Mesothelial cell of epicardium (in vitro differentiated cells): ENCODE measurements around the gene SLC16A12. TPM values are rescaled to one million over a fixed set of nuclear protein-coding genes. Genes with fewer than 3 reads are reported as not detected.

Source experiments
- DNase-seq, 2 experiments: peaks; one replicate each; pipeline ENCODE4 v3.0.0; 2021; ENCODE audit warnings: low spot score in 2 of 2; ENCODE audit not compliant: unreplicated experiment in 2 of 2
- H3K27ac Mint-ChIP-seq: 2 replicates; pipeline ENCODE4 v1.8.0; 2021; ENCODE audit warnings: mixed read lengths
- H3K27me3 Mint-ChIP-seq: 2 replicates; pipeline ENCODE4 v1.8.0; 2021; ENCODE audit warnings: low read depth, mixed read lengths
- H3K36me3 Mint-ChIP-seq: 2 replicates; pipeline ENCODE4 v1.8.0; 2021; ENCODE audit warnings: mixed read lengths
- H3K4me1 Mint-ChIP-seq: 2 replicates; pipeline ENCODE4 v1.8.0; 2021; ENCODE audit warnings: mixed read lengths
- H3K4me3 Mint-ChIP-seq: 2 replicates; pipeline ENCODE4 v1.8.0; 2021; ENCODE audit warnings: mild to moderate bottlenecking, moderate library complexity, mixed read lengths
- H3K9me3 Mint-ChIP-seq: 2 replicates; pipeline ENCODE4 v1.8.0; 2021; ENCODE audit warnings: mixed read lengths
- CTCF ChIP-seq: fragments of 200-600 bp; sonication (generic); IDR thresholded peaks from one replicate; pipeline ENCODE4 v1.5.0; 2021; ENCODE audit warnings: antibody characterized with exemption; ENCODE audit not compliant: unreplicated experiment
- total RNA-seq: library from RNA; stranded (reverse); gene quantifications from 3 replicates; pipeline ENCODE4 v1.2.1, GENCODE V29; 2021

SLC16A12 gene
- total RNA-seq, 1 donor from 2014 or later: 3.0 TPM

DNA sequence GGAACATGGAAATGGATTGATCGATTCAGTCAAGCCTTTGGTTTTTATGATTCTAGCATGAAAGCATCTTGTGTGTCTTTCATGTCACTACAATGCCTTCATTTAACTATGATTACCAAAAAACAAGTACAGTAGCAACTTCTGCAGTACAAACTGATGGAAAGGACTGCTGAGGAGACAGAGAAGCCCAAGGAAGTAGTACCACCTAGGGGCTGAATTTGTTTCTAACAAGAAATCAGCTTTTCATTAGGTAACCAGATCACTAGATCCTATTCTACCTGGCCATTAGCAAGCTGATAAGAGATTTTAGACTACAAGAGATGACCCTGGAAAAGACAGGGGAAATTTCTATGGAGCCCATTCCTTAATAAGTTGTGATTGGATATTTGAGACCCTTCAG is 146.1 kb downstream of the SLC16A12 start:
- no peaks in the 10 kb centered on the region for H3K27me3 Mint-ChIP-seq
- no peak overlapping the region for H3K4me3 Mint-ChIP-seq
- no peak for DNase-seq
- no peaks in the 10 kb centered on the region for H3K9me3 Mint-ChIP-seq
- TF ChIP-seq CTCF: no peak
- H3K4me1 Mint-ChIP-seq: peaks cover 23% of the 10 kb centered on the region
- H3K27ac Mint-ChIP-seq: no peak overlapping the region
- no peaks in the 10 kb centered on the region for H3K36me3 Mint-ChIP-seq

- peaks cover 18% of the 10 kb centered on the region for H3K4me1 Mint-ChIP-seq
- H3K36me3 Mint-ChIP-seq: no peaks in the 10 kb centered on the region
- no peaks in the 10 kb centered on the region for H3K9me3 Mint-ChIP-seq
Measured at GRCh38 chr10:89388806-89389205, 146.6 kb downstream of the SLC16A12 start.

GRCh38 chr10:89384474-89385340 is 150.7 kb downstream of the SLC16A12 start:
- DNase-seq: no peak
- TF ChIP-seq CTCF: no peak
- H3K27ac Mint-ChIP-seq: no peak overlapping the region
- no peaks in the 10 kb centered on the region for H3K36me3 Mint-ChIP-seq
- H3K4me3 Mint-ChIP-seq: no peak overlapping the region
- H3K27me3 Mint-ChIP-seq: no peaks in the 10 kb centered on the region
- H3K9me3 Mint-ChIP-seq: no peaks in the 10 kb centered on the region
- H3K4me1 Mint-ChIP-seq: no peaks in the 10 kb centered on the region

More at GRCh38 chr10:89388806-89389205, 146.6 kb downstream of the SLC16A12 start:
- Mint-ChIP-seq H3K27ac (no peak overlapping the region), H3K27me3 (no peaks in the 10 kb centered on the region), H3K4me3 (no peak overlapping the region)
- DNase-seq: no peak
- no peak for TF ChIP-seq CTCF

DNA sequence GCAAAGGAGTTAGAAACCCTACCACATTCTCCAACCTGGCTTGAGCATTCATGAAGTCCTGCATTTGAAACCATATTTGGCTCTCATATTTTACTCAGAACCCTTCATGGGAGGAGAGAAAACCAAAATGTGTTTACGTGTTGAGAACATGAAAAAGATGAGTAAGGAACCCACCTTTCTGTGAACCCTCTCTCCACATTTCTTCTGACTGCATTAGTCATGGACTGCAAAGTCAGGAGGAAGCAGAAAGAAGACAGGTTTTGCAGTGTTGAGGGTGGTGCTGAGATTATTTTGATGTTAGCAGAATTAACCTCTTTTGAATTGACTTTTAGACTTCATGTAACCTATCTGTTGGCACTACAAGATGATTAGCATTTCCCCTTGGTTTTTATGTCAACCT is 152.6 kb downstream of the SLC16A12 start:
- TF ChIP-seq CTCF: no peak
- Mint-ChIP-seq H3K4me3 (no peak overlapping the region), H3K4me1 (no peaks in the 10 kb centered on the region), H3K27ac (no peak overlapping the region), H3K36me3 (no peaks in the 10 kb centered on the region), H3K27me3 (no peaks in the 10 kb centered on the region), H3K9me3 (no peaks in the 10 kb centered on the region)
- no peak for DNase-seq

Other genes starting within 250 kb of the SLC16A12 start
- 2.3 to 3.6 TPM (median 2.9 TPM) in 3 replicates for gene IFIT2, start 233.5 kb downstream of the SLC16A12 start, total RNA-seq
- gene IFIT3, start 207.6 kb downstream of the SLC16A12 start, total RNA-seq: 14.3 to 17.8 TPM (median 14.9 TPM) in 3 replicates
- gene IFIT1B, start 157.5 kb downstream of the SLC16A12 start, total RNA-seq: not detected in 3 replicates
- 34.5 to 44.1 TPM (median 35.4 TPM) in 3 replicates for gene IFIT1, start 143.0 kb downstream of the SLC16A12 start, total RNA-seq
- gene IFIT5, start 121.0 kb downstream of the SLC16A12 start, total RNA-seq: 19.1 to 20.5 TPM (median 20.1 TPM) in 3 replicates
- gene PANK1, start 109.6 kb upstream of the SLC16A12 start, total RNA-seq: 24.0 to 27.2 TPM (median 24.4 TPM) in 3 replicates
- 19.5 to 20.4 TPM (median 20.3 TPM) in 3 replicates for gene KIF20B, start 166.0 kb upstream of the SLC16A12 start, total RNA-seq